ENCODE measurements around the gene SLC8A1. TPM values are rescaled to one million over a fixed set of nuclear protein-coding genes. Genes with fewer than 3 reads are reported as not detected.

The SLC8A1 gene
- total RNA-seq, 2 experiments from 2014 or later: 0.23 TPM

DNA sequence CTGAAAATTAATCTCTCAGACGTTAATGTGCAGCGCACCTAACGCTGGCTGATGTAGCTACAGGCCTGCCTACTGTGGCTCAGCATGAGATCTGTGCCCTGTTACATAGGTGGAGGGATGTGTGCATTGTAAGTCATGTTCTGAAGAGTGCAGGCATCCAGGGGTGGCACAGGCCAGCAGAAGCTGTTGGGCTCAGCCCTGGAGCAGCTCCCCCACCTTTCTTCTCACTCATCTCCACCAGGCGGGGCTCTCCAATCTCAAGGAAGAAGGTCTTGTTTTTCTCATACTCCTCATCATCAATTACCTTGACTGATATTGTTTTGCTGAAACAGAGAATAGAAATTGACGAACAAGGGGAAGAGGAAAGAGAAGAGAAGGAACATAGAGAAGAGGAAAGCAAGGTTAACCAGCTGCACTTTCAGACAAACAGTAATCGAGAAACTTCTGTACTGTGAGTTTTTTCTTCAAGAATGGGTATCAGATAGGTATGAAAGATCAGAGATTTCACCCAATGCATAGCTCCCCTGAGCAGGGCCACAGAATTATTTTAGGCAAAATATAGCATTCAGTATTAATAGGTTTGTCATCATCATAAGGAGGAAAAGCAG, 273.6 kb downstream of the SLC8A1 start:
- ChIA-PET POLR2A (no interaction called here), CTCF (no interaction called here)

DNA sequence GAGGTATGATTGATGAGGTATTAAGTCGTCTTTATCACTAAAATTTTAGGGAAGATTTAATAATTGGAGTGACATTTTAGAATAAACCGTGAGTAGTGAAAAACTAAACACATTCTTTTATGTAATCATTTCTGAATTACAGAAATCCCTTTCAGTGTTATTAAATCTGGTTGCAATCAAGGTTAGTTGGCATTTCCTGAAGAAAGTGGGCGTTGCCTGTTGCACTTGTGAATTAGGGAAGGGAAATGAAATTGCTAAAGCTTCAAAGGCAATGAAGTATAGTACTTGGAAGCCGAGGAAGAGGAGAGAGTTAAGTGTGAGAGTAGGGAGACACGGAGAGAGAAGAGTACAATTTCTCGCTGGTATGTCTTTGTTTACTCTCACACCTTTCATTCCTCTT, 274.5 kb downstream of the SLC8A1 start:
- ChIA-PET CTCF (no interaction called here), POLR2A (no interaction called here)

DNA sequence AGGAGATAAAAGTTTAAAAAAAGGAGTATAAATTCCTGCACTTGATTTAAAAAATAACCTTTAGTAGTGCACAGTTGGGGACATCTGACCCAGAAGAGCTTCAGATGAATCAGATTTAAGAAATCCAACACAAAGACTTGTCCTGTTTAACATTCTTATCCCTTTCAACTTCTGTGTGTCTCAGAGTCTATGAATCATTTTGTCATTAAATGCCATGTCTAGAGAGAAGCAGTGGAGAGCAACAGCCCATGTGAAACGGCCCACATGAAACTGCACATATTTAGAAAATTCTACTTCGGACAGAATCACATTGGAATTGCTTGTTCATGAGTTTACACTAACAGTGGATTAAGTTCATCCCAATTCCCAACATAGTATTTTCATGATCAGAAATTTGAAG, 278.6 kb downstream of the SLC8A1 start:
- POLR2A ChIA-PET: no interaction called here
- CTCF ChIA-PET: no interaction called here

- POLR2A ChIA-PET: no interaction called here
- CTCF ChIA-PET: no interaction called here
These were observed 282.0 kb downstream of the SLC8A1 start for GRCh38 chr2:40169856-40170255.

DNA sequence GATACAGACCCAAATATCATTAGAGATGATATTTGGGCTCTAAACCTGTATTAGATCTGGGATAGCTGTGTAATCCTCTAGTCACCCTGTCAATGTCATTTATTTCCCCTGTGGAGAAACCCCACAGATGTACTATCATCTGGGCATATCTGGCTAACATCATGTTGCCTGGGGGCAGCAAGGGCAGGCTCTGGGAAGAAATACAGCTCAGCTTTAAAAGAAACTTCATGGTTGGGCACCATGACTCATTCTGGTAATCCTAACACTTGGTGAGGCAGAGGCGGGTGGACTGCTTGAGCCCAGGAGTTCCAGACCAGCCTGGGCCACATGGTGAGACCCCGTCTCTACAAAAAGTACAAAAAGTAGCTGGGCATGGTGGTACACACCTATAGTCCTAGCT, 282.5 kb downstream of the SLC8A1 start:
- POLR2A ChIA-PET: no interaction called here
- CTCF ChIA-PET: no interaction called here

DNA sequence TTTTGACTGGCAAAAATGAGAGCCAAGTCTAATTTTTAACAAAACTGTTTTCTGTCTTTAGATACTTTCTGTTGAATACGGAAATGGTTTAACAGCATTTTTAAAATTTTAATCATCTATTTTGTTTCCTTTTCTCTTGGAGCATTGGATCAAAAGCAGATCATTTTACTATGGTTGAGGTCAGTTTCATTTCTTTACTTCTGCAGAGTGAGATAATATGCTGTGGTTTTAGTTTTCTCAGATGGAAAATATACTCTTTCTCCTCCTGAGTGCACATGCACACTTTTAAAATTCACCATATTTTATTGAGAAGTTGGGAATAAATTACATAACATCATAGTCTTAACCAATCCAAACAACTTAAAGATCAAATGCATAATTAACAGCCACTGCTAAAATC, 283.3 kb downstream of the SLC8A1 start:
- ChIA-PET POLR2A (no interaction called here), CTCF (no interaction called here)

DNA sequence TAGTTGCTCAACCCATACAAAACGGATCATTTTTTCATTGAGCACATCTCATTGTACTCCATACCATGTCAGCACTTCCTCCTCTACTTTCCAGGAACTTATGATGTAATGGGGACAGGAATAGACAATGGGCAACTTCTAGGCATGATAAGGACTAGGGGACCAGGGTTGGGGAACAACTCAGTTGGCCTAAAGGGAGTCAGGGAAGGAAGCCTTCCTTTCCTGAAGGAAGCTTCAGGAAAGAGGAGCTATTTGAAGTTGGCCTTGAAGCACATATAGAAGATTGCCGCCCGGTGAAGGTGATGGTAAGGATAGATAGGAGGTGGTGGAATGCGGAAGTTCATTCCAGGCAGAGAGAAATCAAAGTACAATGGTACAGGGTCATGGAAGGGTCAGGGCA, 283.9 kb downstream of the SLC8A1 start:
- ChIA-PET CTCF (no interaction called here), POLR2A (no interaction called here)

DNA sequence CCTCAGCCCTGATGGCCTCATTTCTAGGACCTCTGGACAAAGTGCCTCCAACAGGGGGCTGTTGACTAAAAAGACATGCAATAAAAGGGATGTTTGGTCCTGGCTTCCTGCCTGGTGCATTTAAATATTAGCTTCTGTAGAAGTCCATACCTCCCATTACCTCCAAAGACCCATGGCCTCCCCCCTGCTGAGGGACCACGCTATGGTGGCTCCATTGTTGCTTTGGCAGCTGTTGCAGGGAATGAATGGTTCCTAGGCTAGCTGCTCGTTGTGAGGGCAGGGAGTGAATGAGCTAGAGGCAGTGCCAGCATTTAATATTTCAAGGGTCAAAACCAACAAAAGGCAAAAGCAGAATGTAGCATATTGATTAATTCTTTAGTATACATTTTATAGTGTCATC, 285.9 kb downstream of the SLC8A1 start:
- CTCF ChIA-PET: no interaction called here
- POLR2A ChIA-PET: no interaction called here

- ChIA-PET POLR2A (no interaction called here), CTCF (no interaction called here)
These were observed 286.4 kb downstream of the SLC8A1 start for GRCh38 chr2:40165509-40165844.

DNA sequence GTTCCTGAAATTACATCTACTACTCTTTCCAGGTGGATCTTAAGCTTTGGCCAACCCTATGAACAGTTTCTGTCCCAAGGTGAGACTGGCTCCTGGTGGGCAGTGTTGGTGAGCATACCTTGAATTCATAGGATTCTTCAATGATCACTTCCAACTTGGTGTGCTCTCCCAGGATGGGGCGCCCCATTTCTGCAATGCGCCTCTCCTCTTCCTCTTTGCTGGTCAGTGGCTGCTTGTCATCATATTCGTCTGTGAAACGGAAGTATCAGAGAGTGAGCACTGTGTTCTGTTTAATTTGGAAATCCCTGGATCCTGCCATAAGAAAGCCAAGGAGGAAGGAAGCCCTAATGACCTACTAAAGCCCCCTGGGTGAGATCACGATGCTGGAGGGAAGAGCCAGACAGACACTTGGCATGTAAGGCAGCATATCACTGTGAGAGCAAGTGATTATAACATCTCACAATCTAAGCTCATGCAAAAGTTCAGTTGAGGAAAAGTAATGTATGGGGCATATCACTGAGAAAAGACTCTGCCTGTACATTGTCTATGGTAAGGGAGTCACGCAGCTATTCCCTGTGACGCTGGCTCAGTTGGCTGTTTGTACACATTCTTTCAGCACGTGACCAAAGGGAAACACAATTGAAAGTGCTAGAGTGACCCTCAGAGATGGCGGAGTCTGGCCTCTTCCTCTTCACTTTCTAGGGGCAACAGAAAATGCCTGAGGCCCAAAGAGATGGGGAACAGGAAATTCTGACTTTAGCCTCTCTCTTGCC, 287.0 kb downstream of the SLC8A1 start:
- ChIA-PET CTCF (no interaction called here), POLR2A (no interaction called here)

DNA sequence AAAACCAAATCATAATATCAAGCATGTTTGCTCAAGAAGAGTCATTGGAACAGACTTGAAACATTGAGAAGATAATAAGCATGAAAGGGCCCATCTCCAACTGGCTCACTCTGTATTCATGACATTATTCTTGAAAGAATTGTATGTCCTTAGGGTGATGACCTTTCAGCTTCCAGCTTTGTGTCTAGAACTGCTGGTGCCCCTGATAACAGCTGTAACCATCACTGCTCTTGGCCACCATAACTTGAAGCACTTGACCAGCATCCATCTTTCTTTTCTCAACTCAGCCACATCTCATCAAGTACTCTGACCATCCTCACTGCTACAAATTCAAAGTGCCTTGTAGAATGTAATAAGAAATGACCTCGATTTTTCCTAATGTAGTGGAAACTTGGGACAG, 289.9 kb downstream of the SLC8A1 start:
- ChIA-PET POLR2A (no interaction called here), CTCF (interaction anchor here (1.2 kb wide), 1 partner anchor 60 kb away, joined by 3 read pairs; no protein-coding TSS in a partner anchor)

- POLR2A ChIA-PET: no interaction called here
- CTCF ChIA-PET: no interaction called here
These were observed 291.1 kb downstream of the SLC8A1 start for GRCh38 chr2:40160751-40161218.

GRCh38 chr2:40159333-40159732, 292.6 kb downstream of the SLC8A1 start:
- ChIA-PET CTCF (no interaction called here), POLR2A (no interaction called here)

- CTCF ChIA-PET: no interaction called here
- POLR2A ChIA-PET: no interaction called here
These were observed 293.1 kb downstream of the SLC8A1 start for GRCh38 chr2:40158781-40159180.

DNA sequence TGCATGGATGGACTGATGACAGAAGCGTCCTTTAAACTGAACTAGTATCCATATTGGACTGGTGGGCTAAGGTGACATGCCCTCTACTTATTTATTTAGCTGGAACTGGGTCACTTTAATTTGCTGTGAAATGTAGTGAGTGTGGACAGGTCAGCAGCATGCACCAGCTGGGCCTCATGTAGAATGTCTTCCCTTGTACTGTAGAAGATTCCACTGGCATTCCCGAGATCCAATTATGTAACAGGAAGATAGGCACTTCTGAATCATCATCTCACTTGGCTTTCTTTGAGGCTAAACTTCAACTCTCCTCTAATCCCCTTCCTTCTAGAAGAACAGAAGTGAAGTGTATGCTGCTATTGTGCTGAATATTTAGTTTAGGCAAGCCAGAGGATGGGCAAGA, 296.2 kb downstream of the SLC8A1 start:
- CTCF ChIA-PET: no interaction called here
- POLR2A ChIA-PET: no interaction called here

DNA sequence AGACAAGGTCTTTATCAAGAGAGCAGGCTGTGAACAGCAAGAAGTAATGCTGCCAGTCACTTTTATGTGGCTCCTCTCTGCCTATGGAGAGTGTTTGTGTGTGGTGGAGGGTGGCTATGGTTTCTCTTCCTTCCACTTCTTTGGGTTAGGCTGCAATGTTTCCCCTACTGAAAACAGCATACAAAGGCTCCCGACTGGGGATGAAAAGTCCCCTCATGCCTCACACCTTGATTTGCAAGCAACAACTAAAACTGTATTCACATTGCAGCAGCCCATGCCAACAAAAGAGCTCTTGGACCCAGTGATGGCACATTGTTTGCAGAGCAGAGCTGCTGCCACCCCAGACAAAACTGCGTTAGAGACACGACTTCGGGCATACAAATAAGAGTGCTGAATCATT, 301.6 kb downstream of the SLC8A1 start:
- POLR2A ChIA-PET: no interaction called here
- CTCF ChIA-PET: no interaction called here

- POLR2A ChIA-PET: no interaction called here
- CTCF ChIA-PET: no interaction called here
These were observed 303.6 kb downstream of the SLC8A1 start for GRCh38 chr2:40148334-40148733.

GRCh38 chr2:40147360-40147759, 304.5 kb downstream of the SLC8A1 start:
- ChIA-PET POLR2A (no interaction called here), CTCF (no interaction called here)

GRCh38 chr2:40144022-40144421, 307.9 kb downstream of the SLC8A1 start:
- ChIA-PET CTCF (no interaction called here), POLR2A (no interaction called here)

- CTCF ChIA-PET: no interaction called here
- POLR2A ChIA-PET: no interaction called here
These were observed 313.6 kb downstream of the SLC8A1 start for GRCh38 chr2:40138314-40138713.

DNA sequence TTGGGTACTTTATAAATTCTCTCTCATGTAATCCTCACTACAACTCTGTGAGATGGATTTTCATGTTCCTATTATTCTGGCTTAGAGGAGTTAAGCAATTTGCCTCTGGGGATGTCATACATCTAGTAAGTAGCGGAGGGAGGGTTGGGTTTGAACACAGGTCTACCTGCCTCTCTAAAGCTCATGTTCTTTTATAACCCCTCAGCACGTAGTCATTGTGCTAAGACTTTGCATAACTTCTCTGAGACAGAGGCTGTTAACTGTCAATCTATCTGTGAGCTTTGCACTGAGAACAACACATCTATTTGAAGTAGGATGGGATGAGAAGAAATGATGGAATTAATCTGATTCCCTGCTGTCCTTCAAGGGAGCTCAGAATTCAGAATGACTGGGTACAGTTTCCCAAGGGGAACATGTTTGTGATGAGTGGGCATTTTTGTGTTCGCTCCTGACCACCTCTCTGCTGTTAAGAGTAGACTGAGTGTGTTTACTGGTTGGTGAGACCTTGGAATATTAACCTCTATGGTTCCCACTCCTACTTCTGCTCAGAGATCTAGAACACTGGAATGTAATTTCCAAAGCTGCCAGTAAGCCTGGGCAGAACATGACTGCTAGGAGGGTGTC, 320.7 kb downstream of the SLC8A1 start:
- ChIA-PET CTCF (no interaction called here), POLR2A (no interaction called here)

Measured in activated CD8-positive, alpha-beta memory T cell treated with anti-CD3 and anti-CD28 coated beads for 36 hours (primary cell).